ENCODE measurements around the gene KLF7. TPM values are rescaled to one million over a fixed set of nuclear protein-coding genes. Genes with fewer than 3 reads are reported as not detected.

The KLF7 gene
- total RNA-seq, 2 experiments from 2014 or later: not detected

DNA sequence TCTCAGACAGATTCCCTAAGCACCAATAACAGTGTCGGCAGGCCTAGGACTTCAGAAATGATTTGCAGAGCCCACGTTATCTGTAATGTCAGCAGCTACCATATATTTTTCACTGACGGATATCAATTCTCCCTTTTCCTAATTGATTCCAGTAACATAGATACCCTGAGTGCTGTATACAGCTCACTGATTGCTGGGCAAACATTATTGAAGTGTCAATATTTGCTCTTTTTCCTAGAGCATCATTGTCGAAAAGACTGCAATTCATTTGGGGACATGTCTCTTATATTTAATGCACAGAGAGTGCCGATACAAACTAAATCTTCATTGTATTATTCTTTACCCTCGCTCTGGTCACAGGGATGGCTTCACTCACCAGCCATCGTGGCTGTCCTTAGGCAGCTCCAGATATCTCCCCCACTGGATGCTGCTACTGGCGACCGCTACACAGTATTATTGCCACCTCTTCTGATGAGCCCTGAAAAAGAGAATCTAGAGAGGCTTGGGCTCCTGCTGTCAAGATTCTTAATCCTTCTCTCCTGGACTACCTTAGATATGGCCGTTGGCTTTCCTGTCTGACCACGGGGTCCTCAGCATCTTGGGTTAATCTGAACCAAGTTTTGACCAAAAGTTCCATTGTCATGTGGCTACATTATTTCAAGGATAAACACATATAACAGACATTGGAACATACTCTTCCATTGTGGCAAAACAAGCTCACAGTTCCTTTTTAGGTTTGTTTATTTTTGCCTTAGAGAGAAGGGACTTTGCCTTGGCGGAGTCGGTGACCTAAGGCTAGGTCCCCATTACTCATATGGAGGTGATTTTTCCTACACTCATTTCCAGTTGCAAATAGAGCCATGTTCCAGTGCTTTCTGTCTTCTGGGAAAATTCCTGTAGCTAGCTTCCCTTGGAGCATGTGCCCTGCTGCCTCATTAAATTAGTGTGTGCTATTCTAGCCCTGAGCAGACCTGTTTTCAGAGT lies 121.1 kb downstream of the KLF7 start:
- no peaks in the 10 kb centered on the region for H3K9me2 ChIP-seq (ENCODE audit: insufficient read depth, low read length)
- BruUV-seq (replicated peaks): no TSS peak
- H3K4me3 ChIP-seq (ENCODE audit: low read depth, low read length, poor library complexity, severe bottlenecking): no peak overlapping the region
- no peaks in the 10 kb centered on the region for H3K9me3 ChIP-seq (ENCODE audit: low read length)
- intact Hi-C loops (cut with micrococcal nuclease; ENCODE audit: unreplicated experiment): no loop called here
- no peaks in the 10 kb centered on the region for H4K20me1 ChIP-seq (ENCODE audit: insufficient read depth, low read length)
- H3K79me2 ChIP-seq (ENCODE audit: insufficient read depth, low read depth, low read length): no peaks in the 10 kb centered on the region
- no peak overlapping the region for H3K27ac ChIP-seq (ENCODE audit: low read depth, low read length, poor library complexity, severe bottlenecking)
- H2AFZ ChIP-seq (ENCODE audit: low read length): no peak overlapping the region
- no peak for TF ChIP-seq EZH2phosphoT487 (IDR thresholded peaks at IDR 0.05; ENCODE audit: borderline replicate concordance, low read depth, low read length)
- TF ChIP-seq, protein P1, sequence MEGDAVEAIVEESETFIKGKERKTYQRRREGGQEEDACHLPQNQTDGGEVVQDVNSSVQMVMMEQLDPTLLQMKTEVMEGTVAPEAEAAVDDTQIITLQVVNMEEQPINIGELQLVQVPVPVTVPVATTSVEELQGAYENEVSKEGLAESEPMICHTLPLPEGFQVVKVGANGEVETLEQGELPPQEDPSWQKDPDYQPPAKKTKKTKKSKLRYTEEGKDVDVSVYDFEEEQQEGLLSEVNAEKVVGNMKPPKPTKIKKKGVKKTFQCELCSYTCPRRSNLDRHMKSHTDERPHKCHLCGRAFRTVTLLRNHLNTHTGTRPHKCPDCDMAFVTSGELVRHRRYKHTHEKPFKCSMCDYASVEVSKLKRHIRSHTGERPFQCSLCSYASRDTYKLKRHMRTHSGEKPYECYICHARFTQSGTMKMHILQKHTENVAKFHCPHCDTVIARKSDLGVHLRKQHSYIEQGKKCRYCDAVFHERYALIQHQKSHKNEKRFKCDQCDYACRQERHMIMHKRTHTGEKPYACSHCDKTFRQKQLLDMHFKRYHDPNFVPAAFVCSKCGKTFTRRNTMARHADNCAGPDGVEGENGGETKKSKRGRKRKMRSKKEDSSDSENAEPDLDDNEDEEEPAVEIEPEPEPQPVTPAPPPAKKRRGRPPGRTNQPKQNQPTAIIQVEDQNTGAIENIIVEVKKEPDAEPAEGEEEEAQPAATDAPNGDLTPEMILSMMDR (conservative IDR thresholded peaks at IDR 0.05; ENCODE audit: low read length): no peak
- no peak for DNase-seq (ENCODE audit: low spot score)
- no peaks in the 10 kb centered on the region for H3K4me1 ChIP-seq (ENCODE audit: insufficient read depth, low read length, poor library complexity, severe bottlenecking)
- POLR2A ChIA-PET: no interaction called here
- no peak overlapping the region for H3K4me2 ChIP-seq (ENCODE audit: low read length)
- CTCF ChIA-PET (ENCODE audit: unreplicated experiment): no interaction called here
- H3K36me3 ChIP-seq (ENCODE audit: insufficient read depth, low read length): no peaks in the 10 kb centered on the region

DNA sequence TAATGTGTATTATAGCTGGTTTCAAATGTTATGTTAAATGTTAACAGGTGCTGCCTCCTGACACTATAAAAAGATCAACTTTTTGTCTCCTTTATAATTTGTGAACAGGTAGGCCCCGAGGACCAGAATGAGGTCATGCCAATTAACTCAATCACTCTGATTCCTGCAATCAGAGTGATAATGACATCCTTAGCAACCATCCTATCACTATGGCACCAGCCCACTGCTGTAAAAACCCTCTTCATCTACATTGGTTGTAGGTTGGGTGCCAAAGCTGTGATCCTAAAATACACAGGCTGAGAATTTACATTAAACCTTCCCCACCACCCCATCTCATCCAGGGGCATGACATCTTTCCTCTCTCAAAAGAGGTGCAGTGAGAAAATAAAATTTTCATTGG lies 122.9 kb downstream of the KLF7 start:
- no peak for DNase-seq (ENCODE audit: low spot score)
- Histone ChIP-seq H3K27ac (ENCODE audit: low read depth, low read length, poor library complexity, severe bottlenecking) (no peak overlapping the region), H2AFZ (ENCODE audit: low read length) (no peak overlapping the region), H3K79me2 (ENCODE audit: insufficient read depth, low read depth, low read length) (no peaks in the 10 kb centered on the region), H3K9me3 (ENCODE audit: low read length) (no peaks in the 10 kb centered on the region), H3K4me1 (ENCODE audit: insufficient read depth, low read length, poor library complexity, severe bottlenecking) (no peaks in the 10 kb centered on the region), H3K36me3 (ENCODE audit: insufficient read depth, low read length) (no peaks in the 10 kb centered on the region), H3K4me3 (ENCODE audit: low read depth, low read length, poor library complexity, severe bottlenecking) (no peak overlapping the region), H3K4me2 (ENCODE audit: low read length) (no peak overlapping the region), H3K9me2 (ENCODE audit: insufficient read depth, low read length) (no peaks in the 10 kb centered on the region), H4K20me1 (ENCODE audit: insufficient read depth, low read length) (no peaks in the 10 kb centered on the region)
- ChIA-PET CTCF (ENCODE audit: unreplicated experiment) (no interaction called here), POLR2A (no interaction called here)
- TF ChIP-seq EZH2phosphoT487 (IDR thresholded peaks at IDR 0.05; ENCODE audit: borderline replicate concordance, low read depth, low read length): no peak
- TF ChIP-seq, protein P1 (conservative IDR thresholded peaks at IDR 0.05; ENCODE audit: low read length): no peak
- intact Hi-C loops (cut with micrococcal nuclease; ENCODE audit: unreplicated experiment): no loop called here
- no TSS peak for BruUV-seq (replicated peaks)
